GM12864 (cell line): ENCODE results near the gene AHR.

Experiments
- DNase-seq: peaks from one replicate; pipeline ENCODE4 v3.0.0-alpha.2; 2011; ENCODE audit warnings: low read depth
- H3K4me3 ChIP-seq: 2 replicates; pipeline ENCODE4 v1.5.1; 2011; ENCODE audit warnings: mild to moderate bottlenecking, low read depth, low read length, control low read depth
- TF ChIP-seq, protein P1 (sequence below): IDR thresholded peaks from 2 replicates; pipeline ENCODE4 v1.5.1; 2011; ENCODE audit warnings: low read depth, mild to moderate bottlenecking, moderate library complexity, low read length, control low read depth, inconsistent platforms; ENCODE audit errors: missing control alignments

The AHR gene

DNA sequence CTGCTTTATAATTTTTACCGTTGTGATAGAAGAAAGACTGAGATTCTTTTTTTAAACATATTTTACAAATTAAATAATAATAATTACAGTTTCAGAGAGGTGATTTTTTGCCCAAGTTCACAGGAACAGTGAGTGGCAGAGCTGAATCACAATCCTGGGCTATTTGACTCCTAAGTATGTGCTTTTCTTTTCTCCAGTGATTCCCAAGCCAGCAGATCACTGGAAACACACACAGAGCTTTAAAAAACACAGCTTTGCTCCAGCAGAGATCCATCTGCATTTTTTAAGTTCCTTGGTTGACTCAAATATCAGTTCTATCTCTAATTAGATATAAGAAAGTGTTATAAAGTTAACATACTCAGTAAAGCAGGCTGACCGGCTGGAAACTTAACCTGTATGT lies 69.0 kb downstream of the AHR start:
- H3K4me3 ChIP-seq: no peak overlapping the region
- no peak for DNase-seq
- TF ChIP-seq, protein P1, sequence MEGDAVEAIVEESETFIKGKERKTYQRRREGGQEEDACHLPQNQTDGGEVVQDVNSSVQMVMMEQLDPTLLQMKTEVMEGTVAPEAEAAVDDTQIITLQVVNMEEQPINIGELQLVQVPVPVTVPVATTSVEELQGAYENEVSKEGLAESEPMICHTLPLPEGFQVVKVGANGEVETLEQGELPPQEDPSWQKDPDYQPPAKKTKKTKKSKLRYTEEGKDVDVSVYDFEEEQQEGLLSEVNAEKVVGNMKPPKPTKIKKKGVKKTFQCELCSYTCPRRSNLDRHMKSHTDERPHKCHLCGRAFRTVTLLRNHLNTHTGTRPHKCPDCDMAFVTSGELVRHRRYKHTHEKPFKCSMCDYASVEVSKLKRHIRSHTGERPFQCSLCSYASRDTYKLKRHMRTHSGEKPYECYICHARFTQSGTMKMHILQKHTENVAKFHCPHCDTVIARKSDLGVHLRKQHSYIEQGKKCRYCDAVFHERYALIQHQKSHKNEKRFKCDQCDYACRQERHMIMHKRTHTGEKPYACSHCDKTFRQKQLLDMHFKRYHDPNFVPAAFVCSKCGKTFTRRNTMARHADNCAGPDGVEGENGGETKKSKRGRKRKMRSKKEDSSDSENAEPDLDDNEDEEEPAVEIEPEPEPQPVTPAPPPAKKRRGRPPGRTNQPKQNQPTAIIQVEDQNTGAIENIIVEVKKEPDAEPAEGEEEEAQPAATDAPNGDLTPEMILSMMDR: no peak

DNA sequence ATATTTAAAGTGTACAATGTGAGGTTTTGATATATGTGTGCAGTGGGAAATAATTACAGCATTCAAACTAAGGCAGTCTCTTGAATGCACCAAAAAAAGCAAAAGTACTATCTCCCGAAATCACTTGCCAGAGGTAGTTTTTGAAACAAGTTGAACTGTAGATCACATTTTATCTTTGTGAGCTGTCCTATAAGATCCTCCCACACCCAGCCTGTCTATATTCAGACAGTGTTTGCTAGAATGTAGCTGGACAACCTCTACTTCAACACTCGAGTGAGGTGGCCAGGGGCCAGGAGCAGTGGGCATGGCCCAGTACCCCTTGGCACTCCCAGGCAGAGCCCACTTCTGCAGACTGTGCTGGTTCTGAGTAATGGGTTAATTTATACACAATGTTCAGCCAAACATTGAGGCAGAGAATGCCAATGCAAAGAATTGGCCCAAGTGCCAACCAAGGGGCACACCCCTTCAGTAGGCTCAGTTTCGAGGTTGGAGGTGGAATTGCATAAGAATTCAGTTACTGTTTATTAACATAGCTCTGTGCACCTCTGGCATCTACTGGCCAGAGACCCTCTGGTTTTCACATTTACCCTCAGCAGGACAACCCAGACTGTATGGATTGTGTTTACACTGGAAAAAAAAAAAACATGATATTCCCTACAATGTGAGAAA lies 70.5 kb downstream of the AHR start:
- TF ChIP-seq, protein P1: no peak
- H3K4me3 ChIP-seq: no peak overlapping the region
- no peak for DNase-seq

DNA sequence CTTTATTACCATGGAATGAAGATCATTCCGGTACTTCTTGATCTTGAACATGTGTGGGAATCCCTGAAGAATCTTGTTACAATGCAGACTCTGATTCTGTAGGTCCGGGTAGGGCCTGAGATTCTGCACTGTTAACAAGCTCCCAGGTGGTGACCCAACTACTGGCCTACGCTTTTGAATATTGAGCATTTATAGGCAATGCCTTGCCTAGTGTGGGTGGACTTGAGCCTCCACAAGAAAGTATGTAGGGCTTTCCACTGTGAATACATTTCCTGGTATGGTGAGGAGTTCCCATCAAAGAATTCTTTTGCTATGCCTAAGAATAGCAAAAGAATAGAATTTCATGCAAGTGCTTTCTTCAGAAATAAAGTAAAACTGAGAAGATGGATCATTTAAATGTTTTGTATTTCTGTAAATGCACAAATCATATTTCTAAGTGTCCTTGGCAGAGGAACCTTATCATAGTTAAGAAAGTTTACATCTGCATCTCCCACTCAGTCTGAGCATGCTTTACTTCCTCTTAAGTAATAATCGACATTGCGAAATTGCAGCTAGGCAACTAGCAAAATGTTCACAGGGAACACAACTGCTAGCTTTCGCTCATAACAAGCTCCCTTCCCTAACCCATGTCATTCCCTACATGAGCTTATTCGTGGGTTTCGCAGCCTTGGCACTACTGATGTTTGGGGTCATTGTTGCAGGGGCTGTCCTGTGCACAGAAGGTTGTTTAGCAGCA lies 71.4 kb downstream of the AHR start:
- no peak overlapping the region for H3K4me3 ChIP-seq
- DNase-seq: no peak
- TF ChIP-seq, protein P1: no peak

DNA sequence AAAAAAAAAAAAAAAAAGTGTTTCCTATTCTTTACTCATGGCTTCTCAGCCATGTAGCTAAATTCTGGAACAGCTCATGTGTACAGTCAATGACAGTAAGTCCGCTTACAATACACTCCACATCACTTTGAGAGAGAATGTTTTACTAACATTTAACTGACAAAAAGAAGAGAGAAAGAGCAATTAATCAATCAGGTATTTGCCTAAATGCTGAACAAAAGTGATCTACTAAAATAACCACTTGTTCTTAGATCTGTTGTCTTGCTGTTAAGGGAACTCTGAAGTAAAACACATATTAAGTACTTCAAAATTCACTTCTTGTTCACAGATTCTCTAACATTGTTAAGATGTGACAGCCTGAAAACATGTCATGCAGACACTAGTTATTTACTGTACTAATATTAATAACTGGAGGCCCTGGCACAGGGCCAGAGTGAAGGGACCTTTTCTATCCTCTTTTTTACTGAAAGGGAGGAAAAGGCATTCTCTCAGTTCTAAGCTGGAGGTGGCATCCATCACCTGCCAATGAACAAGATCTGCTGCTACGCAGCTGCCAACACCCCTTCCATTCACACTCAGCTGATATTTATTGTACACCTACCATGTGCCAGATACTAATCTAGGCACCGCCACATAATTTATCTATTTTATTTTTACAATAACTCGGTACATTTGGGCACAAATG lies 72.6 kb downstream of the AHR start:
- no peak for DNase-seq
- TF ChIP-seq, protein P1: no peak
- no peak overlapping the region for H3K4me3 ChIP-seq

DNA sequence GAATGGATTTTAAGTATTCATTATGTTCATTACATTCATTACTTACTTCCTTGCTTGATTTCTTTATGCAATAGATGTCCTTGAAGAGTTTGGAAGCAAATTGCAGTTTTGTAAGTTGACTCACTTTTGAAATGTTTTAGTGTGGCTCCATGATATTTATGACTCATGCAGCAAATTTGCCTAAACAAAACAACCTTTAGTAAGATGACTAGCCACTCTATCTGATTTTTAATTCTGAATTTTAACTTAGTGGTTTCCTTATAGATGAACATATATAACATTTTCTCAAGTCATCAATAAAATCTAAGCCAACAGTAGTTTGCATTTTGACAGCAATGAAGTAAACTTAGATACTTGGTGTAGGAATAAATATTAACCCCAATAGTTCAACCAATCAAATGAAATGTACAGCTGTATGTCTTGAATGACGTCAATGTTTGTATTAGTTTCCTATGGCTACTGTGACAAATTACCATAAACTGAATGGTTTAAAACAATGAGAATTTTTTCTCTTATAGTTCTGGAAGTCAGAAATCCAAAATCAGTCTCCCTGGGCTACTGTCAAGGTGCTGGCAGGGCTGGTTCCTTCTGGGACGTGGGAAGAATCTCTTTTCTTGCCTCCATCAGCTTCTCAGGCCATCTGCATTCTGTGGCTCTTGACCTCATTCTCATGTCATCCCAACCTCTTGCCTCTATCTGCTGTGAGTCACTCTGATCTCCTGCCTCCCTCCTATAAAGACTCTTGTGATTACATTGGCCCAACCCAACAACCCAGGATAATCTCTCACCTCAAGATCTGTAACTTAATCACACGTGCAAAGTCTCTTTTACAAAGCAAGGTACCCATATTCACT lies 73.4 kb downstream of the AHR start:
- H3K4me3 ChIP-seq: no peak overlapping the region
- no peak for DNase-seq
- TF ChIP-seq, protein P1: no peak

DNA sequence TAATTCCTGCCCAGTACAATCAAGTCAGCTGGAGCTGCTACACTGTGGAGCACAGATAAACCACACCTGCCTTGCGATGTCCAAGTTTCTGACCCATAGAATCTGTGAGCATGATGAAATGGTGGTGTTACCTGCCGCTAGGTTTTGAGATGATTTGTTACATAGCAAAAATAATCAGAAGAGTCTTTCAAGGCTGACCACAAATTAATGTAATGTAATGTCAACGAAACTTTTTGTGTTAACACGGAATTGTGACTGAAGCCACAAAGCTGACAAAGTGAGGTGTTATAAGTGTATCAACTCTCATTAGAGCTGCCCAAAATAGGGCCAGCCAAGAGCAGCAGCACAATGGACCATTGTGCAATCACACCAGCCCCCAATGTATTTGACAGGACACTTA lies 75.7 kb downstream of the AHR start:
- TF ChIP-seq, protein P1: no peak
- H3K4me3 ChIP-seq: no peak overlapping the region
- no peak for DNase-seq
